IMR-90 (cell line): ENCODE results near the gene FBXO9. TPM values are rescaled to one million over a fixed set of nuclear protein-coding genes. Genes with fewer than 3 reads are reported as not detected.

ENCODE experiments used
- ATAC-seq: fragments of 200-7000 bp; cut with Tn5 transposase; 2 replicates; pipeline ENCODE4 v1.9.1; 2020; ENCODE audit warnings: low read depth, mild to moderate bottlenecking, moderate library complexity
- BruUV-seq: library from RNA; stranded (reverse); fragments of 400-500 nt; replicated peaks from 2 replicates; lab custom pipeline; 2021; lab: Mats Ljungman, UMichigan
- CTCF ChIA-PET: fragments of 300-600 bp; formaldehyde crosslinking; extraction: SDS; loops from one replicate; lab custom pipeline; 2021; ENCODE audit warnings: antibody characterized with exemption; lab: Yijun Ruan, JAX
- POLR2A ChIA-PET: fragments of 300-600 bp; sonication (Branson Sonifier 250); formaldehyde crosslinking; loops from one replicate; lab custom pipeline; 2022; ENCODE audit warnings: antibody characterized with exemption; ENCODE audit not compliant: unreplicated experiment; lab: Charles Lee
- DNase-seq: peaks from one replicate; pipeline ENCODE4 v3.0.0; 2013
- H2AFZ ChIP-seq: replicated peaks from 2 replicates; pipeline ENCODE3; 2013; ENCODE audit warnings: low read length, mild to moderate bottlenecking; ENCODE audit not compliant: poor library complexity
- H2AK5ac ChIP-seq: 2 replicates; pipeline ENCODE4 v1.6.1; 2013; ENCODE audit warnings: low read depth, low read length, inconsistent platforms
- H2AK9ac ChIP-seq: replicated peaks from 2 replicates; pipeline ENCODE3; 2013; ENCODE audit warnings: mild to moderate bottlenecking, low read depth, low read length, moderate library complexity; ENCODE audit not compliant: poor library complexity
- H2BK120ac ChIP-seq: 2 replicates; pipeline ENCODE4 v1.6.1; 2013; ENCODE audit warnings: low read depth, low read length, inconsistent platforms
- H2BK15ac ChIP-seq: 3 replicates; pipeline ENCODE4 v1.6.1; 2013; ENCODE audit warnings: low read depth, low read length, inconsistent platforms
- H2BK20ac ChIP-seq: 2 replicates; pipeline ENCODE4 v1.6.1; 2013; ENCODE audit warnings: low read depth, mild to moderate bottlenecking, inconsistent platforms, low read length, moderate library complexity
- H2BK5ac ChIP-seq: 2 replicates; pipeline ENCODE4 v1.6.1; 2013; ENCODE audit warnings: mild to moderate bottlenecking, low read depth, low read length, inconsistent platforms; ENCODE audit not compliant: poor library complexity, severe bottlenecking
- H3K14ac ChIP-seq: replicated peaks from 2 replicates; pipeline ENCODE4 v1.6.1; 2013; ENCODE audit warnings: low read depth, low read length, inconsistent platforms
- H3K18ac ChIP-seq: 2 replicates; pipeline ENCODE4 v1.6.1; 2013; ENCODE audit warnings: low read depth, low read length, control low read depth
- H3K23ac ChIP-seq: 2 replicates; pipeline ENCODE4 v1.6.1; 2013; ENCODE audit warnings: low read depth, low read length, inconsistent platforms
- H3K27ac ChIP-seq: 2 replicates; pipeline ENCODE4 v1.5.1; 2013; ENCODE audit warnings: mild to moderate bottlenecking, control low read depth, low read length; ENCODE audit not compliant: insufficient read depth
- H3K27me3 ChIP-seq: 2 replicates; pipeline ENCODE4 v1.6.1; 2013; ENCODE audit warnings: low read length; ENCODE audit not compliant: control insufficient read depth, insufficient read depth
- H3K36me3 ChIP-seq: 2 replicates; pipeline ENCODE4 v1.6.1; 2013; ENCODE audit warnings: low read length, mixed read lengths; ENCODE audit not compliant: control insufficient read depth, insufficient read depth
- H3K4ac ChIP-seq: 2 replicates; pipeline ENCODE4 v1.6.1; 2013; ENCODE audit warnings: low read depth, low read length, inconsistent platforms
- H3K4me1 ChIP-seq: 2 replicates; pipeline ENCODE4 v1.6.1; 2013; ENCODE audit warnings: low read length, mixed read lengths; ENCODE audit not compliant: control insufficient read depth, insufficient read depth
- H3K4me2 ChIP-seq: 2 replicates; pipeline ENCODE4 v1.6.1; 2013; ENCODE audit warnings: low read depth, mild to moderate bottlenecking, control low read depth, low read length, moderate library complexity
- H3K4me3 ChIP-seq: 2 replicates; pipeline ENCODE4 v1.5.1; 2013; ENCODE audit warnings: low read depth, mild to moderate bottlenecking, control low read depth, low read length, moderate library complexity; ENCODE audit not compliant: insufficient read depth
- H3K56ac ChIP-seq: 2 replicates; pipeline ENCODE4 v1.6.1; 2013; ENCODE audit warnings: low read length, inconsistent platforms; ENCODE audit not compliant: insufficient read depth; ENCODE audit errors: extremely low read depth
- H3K79me1 ChIP-seq, 2 experiments: 2 replicates each; pipeline ENCODE4 v1.6.1; 2013; ENCODE audit warnings: low read length in 2 of 2, inconsistent platforms in 1 of 2, low read depth in 1 of 2
- H3K9ac ChIP-seq: 2 replicates; pipeline ENCODE4 v1.6.1; 2013; ENCODE audit warnings: low read depth, low read length, control low read depth
- H3K9me1 ChIP-seq: 2 replicates; pipeline ENCODE4 v1.6.1; 2013; ENCODE audit warnings: low read length, inconsistent platforms; ENCODE audit not compliant: insufficient read depth
- H3K9me3 ChIP-seq: 2 replicates; pipeline ENCODE4 v1.6.1; 2013; ENCODE audit warnings: low read length; ENCODE audit not compliant: control insufficient read depth, insufficient read depth
- H4K20me1 ChIP-seq: 2 replicates; pipeline ENCODE4 v1.6.1; 2013; ENCODE audit warnings: low read length, inconsistent platforms; ENCODE audit not compliant: insufficient read depth
- H4K5ac ChIP-seq: 2 replicates; pipeline ENCODE4 v1.6.1; 2013; ENCODE audit warnings: mild to moderate bottlenecking, low read depth, low read length, control low read depth
- H4K8ac ChIP-seq, 2 experiments: 2 replicates each; pipeline ENCODE4 v1.6.1; 2013; ENCODE audit warnings: low read depth in 2 of 2, low read length in 2 of 2, control low read depth in 1 of 2, inconsistent platforms in 1 of 2
- H4K91ac ChIP-seq: 2 replicates; pipeline ENCODE4 v1.6.1; 2013; ENCODE audit warnings: low read depth, low read length, inconsistent platforms; ENCODE audit not compliant: insufficient read depth
- CTCF ChIP-seq: conservative IDR thresholded peaks from 2 replicates; pipeline ENCODE4 v1.5.1; 2012; ENCODE audit warnings: mild to moderate bottlenecking, low read depth, low read length, improper control_type of control experiment
- MAFK ChIP-seq: IDR thresholded peaks from 2 replicates; pipeline ENCODE4 v1.6.1; 2012; ENCODE audit warnings: low read depth, low read length, improper control_type of control experiment
- POLR2A ChIP-seq: IDR thresholded peaks from 2 replicates; pipeline ENCODE4 v1.6.1; 2012; ENCODE audit warnings: mild to moderate bottlenecking, low read depth, low read length
- RAD21 ChIP-seq: IDR thresholded peaks from 2 replicates; pipeline ENCODE4 v1.6.1; 2012; ENCODE audit warnings: low read length, improper control_type of control experiment
- WGBS, 2 experiments: methylation state at CpG; one replicate each; pipeline versions ENCODE4 v1.1.5 to v1.1.7; 2013; ENCODE audit warnings: missing lambda C conversion rate in 2 of 2; ENCODE audit not compliant: insufficient read length in 1 of 2; ENCODE audit errors: extremely low coverage in 2 of 2; 5-methylcytosine and 5-hydroxymethylcytosine counted together
- dilution Hi-C: fragments of 300-500 bp; cut with HindIII; formaldehyde crosslinking; loops from one replicate; pipeline ENCODE4 v1.14.3; 2018; ENCODE audit warnings: low sequenced_read_pairs; ENCODE audit not compliant: unreplicated experiment
- in situ Hi-C: fragments of 300-500 bp; cut with MboI; formaldehyde crosslinking; loops from 3 replicates; pipeline ENCODE4 v1.14.3; 2019; ENCODE audit warnings: low sequenced_read_pairs, inconsistent platforms, mixed read lengths
- intact Hi-C: fragments of 100-400 bp; cut with micrococcal nuclease; formaldehyde crosslinking; loops from 2 replicates; pipeline ENCODE4 v1.10.0; 2022
- polyA plus RNA-seq, 3 experiments: library from polyadenylated mRNA; depleted of rRNA; stranded (reverse); fragments of >200 nt; gene quantifications; 2 replicates each; pipeline ENCODE4 v1.2.3, GENCODE V29; 2012; ENCODE audit warnings: low replicate concordance in 1 of 3
- total RNA-seq: library from RNA; depleted of rRNA; stranded (reverse); fragments of >200 nt; gene quantifications from 2 replicates; pipeline ENCODE4 v1.2.3, GENCODE V29; 2012

The FBXO9 gene
- total and polyA plus RNA-seq, 2 of the 4 experiments (the other 2 are of a cell fraction): 49.6 to 65.9 TPM

GRCh38 chr6:53112871-53113270 lies 47.7 kb downstream of the FBXO9 start:
- Histone ChIP-seq H3K9ac (no peak overlapping the region), H2BK120ac (no peak overlapping the region), H3K14ac (no peak overlapping the region), H3K9me1 (no peaks in the 10 kb centered on the region; the same call in 1 of the 2 replicates), H3K79me1 (no peaks in the 10 kb centered on the region), H3K4me1 (no peaks in the 10 kb centered on the region), H4K20me1 (no peaks in the 10 kb centered on the region), H2AK5ac (no peak overlapping the region), H3K23ac (no peak overlapping the region), H2BK15ac (no peak overlapping the region), H4K8ac (no peak overlapping the region), H2AFZ (no peak overlapping the region), H3K18ac (no peak overlapping the region), H4K5ac (no peak overlapping the region), H2BK5ac (no peak overlapping the region), H2BK20ac (no peak overlapping the region), H2AK9ac (no peak overlapping the region), H3K4me2 (no peak overlapping the region), H3K27me3 (peaks cover 22% of the 10 kb centered on the region), H3K4ac (no peak overlapping the region), H3K36me3 (no peaks in the 10 kb centered on the region), H3K27ac (no peak overlapping the region), H3K56ac (no peak overlapping the region), H4K91ac (no peak overlapping the region), H3K4me3 (no peak overlapping the region), H3K9me3 (peaks cover 3% of the 10 kb centered on the region; the same call in 1 of the 2 replicates)
- intact Hi-C loops: no loop called here
- ATAC-seq (no peak), DNase-seq (no peak)
- dilution Hi-C loops: no loop called here
- in situ Hi-C loops: no loop called here
- TF ChIP-seq MAFK: no peak
- no peak for TF ChIP-seq CTCF
- no peak for TF ChIP-seq POLR2A
- no peak for TF ChIP-seq RAD21
- BruUV-seq: no TSS peak
- POLR2A ChIA-PET: no interaction called here
- no CpG with 5 or more reads among the region's 1 CpG for WGBS, 2 experiments
- CTCF ChIA-PET: no interaction called here
